PFSK-1 (cell line): Measurements from ENCODE around the gene TUBB6.

Experiments used
- FOXP2 ChIP-seq: optimal IDR thresholded peaks from 2 replicates; pipeline ENCODE3; 2011; ENCODE audit warnings: borderline replicate concordance, control low read depth, inconsistent platforms; ENCODE audit not compliant: insufficient read depth; ENCODE audit errors: extremely low read length, extremely low read depth
- POLR2AphosphoS5 ChIP-seq: IDR thresholded peaks from 2 replicates; pipeline ENCODE4 v1.6.1; 2012; ENCODE audit warnings: low read depth, mild to moderate bottlenecking, control low read depth, low read length, moderate library complexity
- REST ChIP-seq, 2 experiments: IDR thresholded peaks; 2 replicates each; pipeline versions ENCODE4 v1.6.1 to v1.8.0; 2011 to 2012; ENCODE audit warnings: low read depth in 2 of 2, low read length in 2 of 2, control low read depth in 1 of 2, inconsistent platforms in 1 of 2, mild to moderate bottlenecking in 1 of 2, moderate library complexity in 1 of 2; ENCODE audit not compliant: insufficient read depth in 1 of 2
- SIN3A ChIP-seq: IDR thresholded peaks from 2 replicates; pipeline ENCODE4 v1.6.1; 2012; ENCODE audit warnings: mild to moderate bottlenecking, low read length, moderate library complexity, borderline replicate concordance; ENCODE audit not compliant: insufficient read depth
- TAF1 ChIP-seq: IDR thresholded peaks from 2 replicates; pipeline ENCODE4 v1.6.1; 2012; ENCODE audit warnings: low read length, control low read depth, borderline replicate concordance; ENCODE audit not compliant: insufficient read depth

Gene TUBB6

GRCh38 chr18:12296457-12296856 lies 11.6 kb upstream of the TUBB6 start:
- no peak for TF ChIP-seq TAF1
- TF ChIP-seq SIN3A, result no peak
- TF ChIP-seq FOXP2, result no peak
- no peak for TF ChIP-seq POLR2AphosphoS5
- TF ChIP-seq REST (IDR thresholded peaks at IDR 0.05; ENCODE audit: insufficient read depth in 1 of 2, low read depth in 2 of 2, low read length in 2 of 2), result no peak

- TF ChIP-seq POLR2AphosphoS5 (no peak), SIN3A (no peak), REST (IDR thresholded peaks at IDR 0.05; ENCODE audit: insufficient read depth in 1 of 2, low read depth in 2 of 2, low read length in 2 of 2) (no peak), FOXP2 (no peak), TAF1 (no peak)
These were observed 8.2 kb upstream of the TUBB6 start for GRCh38 chr18:12299862-12300261.

GRCh38 chr18:12301263-12302005 lies 6.6 kb upstream of the TUBB6 start:
- TF ChIP-seq FOXP2 (no peak), POLR2AphosphoS5 (no peak), SIN3A (no peak), TAF1 (no peak), REST (IDR thresholded peaks at IDR 0.05; ENCODE audit: insufficient read depth in 1 of 2, low read depth in 2 of 2, low read length in 2 of 2) (no peak)

- TF ChIP-seq POLR2AphosphoS5 (no peak), FOXP2 (no peak), SIN3A (no peak), TAF1 (no peak), REST (IDR thresholded peaks at IDR 0.05; ENCODE audit: insufficient read depth in 1 of 2, low read depth in 2 of 2, low read length in 2 of 2) (no peak)
These were observed 5.5 kb upstream of the TUBB6 start for GRCh38 chr18:12302391-12303147.
